Right lobe of liver (tissue), 6 donors: Measurements from ENCODE around the gene C3orf20. TPM values are rescaled to one million over a fixed set of nuclear protein-coding genes. Genes with fewer than 3 reads are reported as not detected.
A peak's percentile ranks its signal among the peaks of the same experiment; 100 is the strongest.

Experiments
- ATAC-seq, 4 donors: fragments of 200-7000 bp; cut with Tn5 transposase; one replicate each; pipeline ENCODE4 v1.9.1; 2020; ENCODE audit warnings: mild to moderate bottlenecking in 4 of 4, moderate library complexity in 4 of 4
- DNase-seq, 3 donors: peaks; one replicate each; pipeline ENCODE4 v3.0.0-alpha.2; 2020
- H3K27ac ChIP-seq, 3 donors: fragments of 200-600 bp; one replicate each; pipeline ENCODE4 v1.8.0; 2022
- H3K27me3 ChIP-seq, 2 donors: fragments of 200-600 bp; one replicate each; pipeline ENCODE4 v1.8.0; 2022
- H3K36me3 ChIP-seq, 4 donors: fragments of 200-600 bp; sonication (generic) in 1 of 4; one replicate each; pipeline versions ENCODE4 v1.5.1 to v1.8.0; 2017 to 2022; ENCODE audit warnings: control low read depth in 1 of 4
- H3K4me1 ChIP-seq, 4 donors: fragments of 200-600 bp; sonication (generic) in 1 of 4; one replicate each; pipeline versions ENCODE4 v1.5.1 to v1.8.0; 2017 to 2022; ENCODE audit warnings: control low read depth in 1 of 4
- H3K4me3 ChIP-seq, 3 donors: fragments of 200-600 bp; one replicate each; pipeline ENCODE4 v1.8.0; 2022
- H3K9me3 ChIP-seq, 4 donors: fragments of 200-600 bp; sonication (generic) in 1 of 4; one replicate each; pipeline versions ENCODE4 v1.5.1 to v1.8.0; 2017 to 2022; ENCODE audit warnings: control low read depth in 1 of 4
- CTCF ChIP-seq, 4 donors: fragments of 200-600 bp in 3 of 4; fragments of 450-650 bp in 1 of 4; IDR thresholded peaks; one replicate each; pipeline versions ENCODE4 v1.5.1 to v1.8.0; 2016 to 2022; ENCODE audit warnings: antibody characterized with exemption in 4 of 4, mild to moderate bottlenecking in 2 of 4
- POLR2A ChIP-seq: fragments of 450-650 bp; IDR thresholded peaks from one replicate; pipeline ENCODE4 v1.6.1; 2017; ENCODE audit warnings: antibody characterized with exemption, mild to moderate bottlenecking
- WGBS: methylation state at CpG from one replicate; pipeline ENCODE4 v1.1.6; 2018; ENCODE audit warnings: low coverage, low lambda C conversion rate; ENCODE audit not compliant: insufficient coverage; ENCODE audit errors: missing lambda C conversion rate; 5-methylcytosine and 5-hydroxymethylcytosine counted together
- intact Hi-C, 2 donors: fragments of 100-400 bp; cut with DNase I; formaldehyde crosslinking; loops; one replicate each; pipeline versions ENCODE4 v1.11.2 to v1.14.1; 2022
- total RNA-seq, 6 experiments: library from RNA; depleted of rRNA in 2 of 6; stranded (reverse); fragments of >200 nt in 2 of 6; fragmentation: NEBNext Ultra II Directional in 3 of 6; extraction: Animal tissue kit (Norgen Biotek cat#: 25700) in 3 of 6; gene quantifications; one replicate each; pipeline versions ENCODE4 v1.1.0 to v1.2.4, GENCODE V29; 2016 to 2023
- donor health status: DM: no; HTN: yes; CAD: no.
- donor health status: DM: no; HTN: no; CAD: no.
- donor health status: DM: no; HTN: no; CAD: no.
- donor health status: DM: no; HTN: yes; CAD: no.
- donor health status: DM: no; HTN: yes; CAD: no.

The C3orf20 gene
- total RNA-seq, 6 experiments from 2014 or later = 0.09 to 0.11 TPM; not detected in 4

- no peaks in the 10 kb centered on the region for H3K9me3 ChIP-seq
- 81% methylated on average over 7 of the region's 20 CpGs for WGBS
- H3K4me1 ChIP-seq = no peaks in the 10 kb centered on the region
- TF ChIP-seq CTCF (IDR thresholded peaks at IDR 0.05) (no peak), POLR2A (no peak)
- H3K27me3 ChIP-seq = no peaks in the 10 kb centered on the region
- intact Hi-C loops = loop anchor here in 1 of 2 donors (5.0 kb wide), 1 partner anchor 137 kb away; no protein-coding TSS in a partner anchor
- H3K36me3 ChIP-seq = no peaks in the 10 kb centered on the region
- H3K27ac ChIP-seq = no peak overlapping the region
- H3K4me3 ChIP-seq = no peak overlapping the region
- ATAC-seq (no peak), DNase-seq (peak in 2 of 3 donors; percentile 24 to 29)
Measured at GRCh38 chr3:14785207-14786155, 110.5 kb downstream of the C3orf20 start.

GRCh38 chr3:14786369-14786768, 111.4 kb downstream of the C3orf20 start:
- ATAC-seq (no peak), DNase-seq (peak in 1 of 3 donors; percentile 3)
- Histone ChIP-seq H3K4me1 (no peaks in the 10 kb centered on the region), H3K9me3 (no peaks in the 10 kb centered on the region), H3K36me3 (no peaks in the 10 kb centered on the region), H3K27me3 (no peaks in the 10 kb centered on the region), H3K4me3 (no peak overlapping the region), H3K27ac (no peak overlapping the region)
- WGBS = 90% methylated on average over 3 of the region's 3 CpGs
- intact Hi-C loops = loop anchor here in 1 of 2 donors (5.0 kb wide), 1 partner anchor 136 kb away; no protein-coding TSS in a partner anchor
- TF ChIP-seq POLR2A = no peak
- TF ChIP-seq CTCF (IDR thresholded peaks at IDR 0.05) = no peak

- DNase-seq (peak in 1 of 3 donors; percentile 25), ATAC-seq (peak in 1 of 4 donors; percentile 19)
- TF ChIP-seq POLR2A = no peak
- TF ChIP-seq CTCF (IDR thresholded peaks at IDR 0.05) = no peak
- intact Hi-C loops = loop anchor here in 1 of 2 donors (5.0 kb wide), 1 partner anchor 135 kb away; no protein-coding TSS in a partner anchor
- no peaks in the 10 kb centered on the region for H3K9me3 ChIP-seq
- no peaks in the 10 kb centered on the region for H3K36me3 ChIP-seq
- 34% methylated on average over 6 of the region's 7 CpGs for WGBS
- H3K4me3 ChIP-seq = no peak overlapping the region
- no peaks in the 10 kb centered on the region for H3K4me1 ChIP-seq
- H3K27me3 ChIP-seq = no peaks in the 10 kb centered on the region
- H3K27ac ChIP-seq = no peak overlapping the region
Measured at GRCh38 chr3:14787630-14788029, 112.7 kb downstream of the C3orf20 start.

GRCh38 chr3:14788644-14789043, 113.7 kb downstream of the C3orf20 start:
- Histone ChIP-seq H3K4me1 (no peaks in the 10 kb centered on the region), H3K36me3 (no peaks in the 10 kb centered on the region), H3K4me3 (no peak overlapping the region), H3K9me3 (no peaks in the 10 kb centered on the region), H3K27me3 (no peaks in the 10 kb centered on the region), H3K27ac (no peak overlapping the region)
- intact Hi-C loops = loop anchor here in 1 of 2 donors (5.0 kb wide), 1 partner anchor 134 kb away; no protein-coding TSS in a partner anchor
- TF ChIP-seq CTCF (IDR thresholded peaks at IDR 0.05) = no peak
- TF ChIP-seq POLR2A = no peak
- no peak for ATAC-seq
- 100% methylated on average over 2 of the region's 7 CpGs for WGBS
- DNase-seq = peak in 2 of 3 donors; percentile 23 to 39
